Cardiac fibroblast (primary cell): ENCODE results near the gene TREX2.

Source experiments
- DNase-seq, 2 donors: peaks; one replicate each; pipeline versions ENCODE4 v3.0.0 to v3.0.0-alpha.2; 2010; ENCODE audit warnings: low read depth in 2 of 2
- H3K4me3 ChIP-seq, 2 donors: replicated peaks in 1 of 2; 1 replicate in 1 of 2; 2 replicates in 1 of 2; pipeline ENCODE4 v1.5.1; 2011; ENCODE audit warnings: low read depth in 2 of 2, low read length in 2 of 2, mild to moderate bottlenecking in 2 of 2, moderate library complexity in 1 of 2
- CTCF ChIP-seq: IDR thresholded peaks from one replicate; pipeline ENCODE4 v1.5.1; 2011; ENCODE audit warnings: low read depth, mild to moderate bottlenecking, low read length, inconsistent platforms

Gene TREX2

DNA sequence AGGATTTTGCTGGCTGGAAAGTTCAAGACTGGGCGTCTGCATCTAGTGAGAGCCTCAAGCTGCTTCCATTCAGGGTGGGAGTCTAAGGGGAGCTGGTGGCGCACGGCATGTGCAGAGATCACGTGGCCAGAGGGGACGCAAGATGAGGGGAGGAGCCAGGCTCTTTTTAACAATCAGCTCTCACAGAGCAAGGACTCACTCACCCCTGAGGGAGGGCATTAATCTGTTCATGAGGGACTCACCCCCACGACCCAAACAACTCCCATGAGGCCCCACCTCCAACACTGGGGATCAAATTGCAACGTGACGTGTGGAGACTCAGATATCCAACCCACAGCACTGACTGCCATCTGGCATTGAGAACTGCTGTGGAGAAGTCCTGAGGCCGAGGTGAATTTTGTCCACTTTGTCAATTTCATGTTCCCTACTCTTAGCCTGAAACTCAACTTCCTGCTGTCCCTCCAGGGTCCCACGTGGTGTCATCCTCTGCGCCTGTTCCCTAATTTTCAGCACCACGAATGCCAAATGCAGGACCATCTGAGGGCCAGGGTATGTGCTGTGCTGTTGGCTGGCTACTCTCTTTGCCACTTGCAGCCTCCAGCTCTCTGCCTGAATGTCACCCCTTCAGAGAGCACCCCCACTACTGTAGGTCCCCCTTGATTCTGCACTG, 28.9 kb downstream of the TREX2 start:
- H3K4me3 ChIP-seq: no peak overlapping the region
- no peak for DNase-seq
- TF ChIP-seq CTCF: no peak

- no peak overlapping the region for H3K4me3 ChIP-seq
- DNase-seq: peak; percentile 22 to 44
- no peak for TF ChIP-seq CTCF
These were observed 30.9 kb downstream of the TREX2 start for GRCh38 chrX:153414856-153415510.

DNA sequence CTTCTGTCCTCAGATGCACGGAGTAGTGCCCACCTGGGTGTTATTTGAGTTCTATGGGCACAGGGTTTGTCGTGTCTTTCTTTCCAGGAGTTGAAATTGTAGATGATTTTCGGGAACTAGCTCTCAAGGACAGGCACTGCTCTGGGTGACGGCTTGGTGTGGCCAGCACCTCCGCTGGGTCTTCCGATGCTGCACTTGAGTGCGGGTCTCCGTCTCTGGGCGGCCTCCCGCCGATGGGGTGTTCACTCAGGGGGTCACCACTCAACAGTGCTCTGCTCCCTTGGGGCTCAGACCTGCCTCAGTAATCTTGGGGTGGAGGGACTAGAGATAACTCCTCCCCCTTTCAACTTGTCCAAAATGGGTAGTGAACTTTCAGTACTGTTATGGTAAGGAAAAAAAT, 32.1 kb downstream of the TREX2 start:
- TF ChIP-seq CTCF: no peak
- no peak for DNase-seq
- no peak overlapping the region for H3K4me3 ChIP-seq

DNA sequence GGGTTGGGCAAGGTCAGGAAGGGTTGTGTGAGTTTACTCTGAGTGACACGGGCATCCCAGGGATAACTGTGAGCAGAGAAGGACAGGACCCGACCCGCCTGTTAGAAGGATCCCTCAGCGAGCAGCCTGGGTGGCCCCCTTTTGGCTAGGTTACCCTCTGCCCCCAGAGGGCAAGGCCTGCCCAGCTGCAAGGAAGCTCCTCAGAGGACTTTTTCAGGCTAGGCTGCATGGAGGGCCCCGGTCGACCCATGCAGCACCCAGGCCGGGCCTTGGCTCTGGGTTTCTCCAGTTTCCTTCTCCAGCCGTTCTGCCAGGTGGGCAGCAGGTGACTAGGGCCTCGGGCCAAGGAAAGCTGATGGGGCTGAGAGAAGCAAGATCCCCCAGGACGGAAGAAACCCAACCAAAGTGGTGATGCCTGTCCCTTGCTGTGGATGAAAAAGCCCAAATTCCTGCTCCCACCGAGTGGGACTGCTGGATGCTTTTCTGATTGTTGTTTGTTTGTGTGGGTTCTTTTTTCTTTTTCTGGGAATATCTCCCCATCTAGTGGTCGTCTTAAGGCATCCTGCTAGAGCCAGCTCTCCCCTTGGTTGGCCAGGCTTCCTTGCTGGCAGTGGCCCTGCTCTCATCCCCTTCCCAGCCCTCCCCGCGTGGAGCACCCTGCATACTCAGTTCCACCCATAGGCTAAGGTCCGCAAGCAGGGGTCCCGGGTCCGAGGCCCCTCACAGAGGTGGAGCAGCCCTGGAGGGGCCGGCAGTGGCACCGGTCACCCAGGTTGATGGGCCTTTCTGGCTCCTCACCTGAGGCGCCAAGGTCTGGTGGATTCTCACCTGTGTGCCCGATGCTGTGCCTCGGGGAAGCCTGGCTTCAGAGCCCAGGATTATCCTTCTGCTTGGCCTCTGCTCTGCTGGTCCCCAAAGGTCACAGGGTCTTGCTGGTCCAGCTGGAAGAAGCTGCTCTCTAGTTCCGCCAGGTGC, 32.8 kb downstream of the TREX2 start:
- no peak for TF ChIP-seq CTCF
- peak in 1 of 2 donors; percentile 5 for DNase-seq
- H3K4me3 ChIP-seq: no peak overlapping the region

DNA sequence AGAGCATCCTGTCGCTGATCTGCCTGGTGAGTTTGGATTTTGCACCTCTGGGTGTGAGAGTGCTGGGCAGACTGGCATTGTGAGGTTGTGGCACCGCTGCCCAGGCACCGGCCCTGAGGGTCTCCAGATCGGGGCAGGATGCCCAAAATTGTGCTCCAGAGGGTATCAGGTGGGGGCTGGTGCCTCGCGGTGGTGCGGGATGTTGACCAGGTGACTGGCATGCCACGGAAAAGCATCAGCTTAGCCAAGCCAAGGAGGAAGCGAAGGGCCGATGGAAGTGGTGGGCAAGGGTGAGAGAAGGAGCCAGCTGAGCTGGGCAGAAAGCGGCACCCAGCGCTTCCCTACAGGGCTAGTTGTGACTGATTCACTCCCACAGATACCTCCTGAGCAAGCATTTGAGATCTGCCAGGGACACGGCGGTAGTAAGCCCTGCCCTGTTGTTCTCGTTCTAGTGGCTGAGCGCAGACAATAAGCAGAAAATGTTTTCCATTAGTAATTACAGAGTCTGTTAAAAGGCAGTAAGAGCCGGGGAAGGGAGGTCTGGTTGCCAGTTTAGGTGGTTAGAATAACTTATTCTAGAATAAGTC, 33.8 kb downstream of the TREX2 start:
- TF ChIP-seq CTCF: no peak
- H3K4me3 ChIP-seq: peak overlapping the region in 1 of 2 donors; percentile 39
- DNase-seq: no peak

- peak within 1 kb of the TSS; percentile 33 to 39 for H3K4me3 ChIP-seq
- no peak for TF ChIP-seq CTCF
- DNase-seq: peak in 1 of 2 donors; percentile 3
These were observed 34.4 kb downstream of the TREX2 start, which contains the start of gene ZFP92 for GRCh38 chrX:153411255-153411987. Gene ZFP92, plus strand, starts transcription at chrX:153411472. Its CDS starts 6,851 bp downstream, at chrX:153418323.
